ENCODE results near the gene GDF9.

Gene GDF9

GRCh38 chr5:132886064-132886823 lies 20.0 kb upstream of the GDF9 start:
- DNase-seq (ENCODE audit: low read depth in 2 of 2), result no peak
- no peak overlapping the region for H3K4me3 ChIP-seq (replicated peaks in 1 of 2; ENCODE audit: low read depth in 2 of 2, low read length in 2 of 2)
- no peak for TF ChIP-seq CTCF (IDR thresholded peaks at IDR 0.05; ENCODE audit: low read depth, low read length)

GRCh38 chr5:132884548-132884947 lies 18.3 kb upstream of the GDF9 start:
- H3K4me3 ChIP-seq (replicated peaks in 1 of 2; ENCODE audit: low read depth in 2 of 2, low read length in 2 of 2), result no peak overlapping the region
- no peak for TF ChIP-seq CTCF (IDR thresholded peaks at IDR 0.05; ENCODE audit: low read depth, low read length)
- no peak for DNase-seq (ENCODE audit: low read depth in 2 of 2)

- no peak overlapping the region for H3K4me3 ChIP-seq (replicated peaks in 1 of 2; ENCODE audit: low read depth in 2 of 2, low read length in 2 of 2)
- peak; percentile 81 to 82 for DNase-seq (ENCODE audit: low read depth in 2 of 2)
- TF ChIP-seq CTCF (IDR thresholded peaks at IDR 0.05; ENCODE audit: low read depth, low read length), result peak; percentile 75
Measured at GRCh38 chr5:132883261-132883834, 17.1 kb upstream of the GDF9 start.

- TF ChIP-seq CTCF (IDR thresholded peaks at IDR 0.05; ENCODE audit: low read depth, low read length), result no peak
- DNase-seq (ENCODE audit: low read depth in 2 of 2), result peak; percentile 44 to 49
Measured at GRCh38 chr5:132877938-132878337, 11.7 kb upstream of the GDF9 start.

GRCh38 chr5:132877466-132877865 lies 11.2 kb upstream of the GDF9 start:
- H3K4me3 ChIP-seq (replicated peaks in 1 of 2; ENCODE audit: low read depth in 2 of 2, low read length in 2 of 2), result no peak overlapping the region
- no peak for DNase-seq (ENCODE audit: low read depth in 2 of 2)
- no peak for TF ChIP-seq CTCF (IDR thresholded peaks at IDR 0.05; ENCODE audit: low read depth, low read length)

More at GRCh38 chr5:132877938-132878337, 11.7 kb upstream of the GDF9 start:
- H3K4me3 ChIP-seq (replicated peaks in 1 of 2; ENCODE audit: low read depth in 2 of 2, low read length in 2 of 2), result no peak overlapping the region

GRCh38 chr5:132876020-132876759 lies 9.9 kb upstream of the GDF9 start:
- DNase-seq (ENCODE audit: low read depth in 2 of 2), result peak in 1 of 2 donors; percentile 49
- TF ChIP-seq CTCF (IDR thresholded peaks at IDR 0.05; ENCODE audit: low read depth, low read length), result no peak
- H3K4me3 ChIP-seq (replicated peaks in 1 of 2; ENCODE audit: low read depth in 2 of 2, low read length in 2 of 2), result no peak overlapping the region

All from cardiac fibroblast (primary cell).